Activated CD8-positive, alpha-beta memory T cell treated with anti-CD3 and anti-CD28 coated beads for 36 hours (primary cell): Measurements from ENCODE around the gene ADAM15. TPM values are rescaled to one million over a fixed set of nuclear protein-coding genes. Genes with fewer than 3 reads are reported as not detected.

Source experiments
- CTCF ChIA-PET: fragments of 350-600 bp; sonication (Branson Sonifier 250); formaldehyde crosslinking; loops from one replicate; lab custom pipeline; 2021; ENCODE audit warnings: antibody characterized with exemption; lab: Charles Lee
- POLR2A ChIA-PET: fragments of 350-600 bp; sonication (Branson Sonifier 250); formaldehyde crosslinking; loops from one replicate; lab custom pipeline; 2021; ENCODE audit warnings: antibody characterized with exemption; lab: Charles Lee
- total RNA-seq, 2 experiments: library from RNA; stranded (reverse); gene quantifications; one replicate each; pipeline ENCODE4 v1.2.3, GENCODE V29; 2021

ADAM15 gene
- total RNA-seq, 2 experiments from 2014 or later = 38.5 to 44.6 TPM

DNA sequence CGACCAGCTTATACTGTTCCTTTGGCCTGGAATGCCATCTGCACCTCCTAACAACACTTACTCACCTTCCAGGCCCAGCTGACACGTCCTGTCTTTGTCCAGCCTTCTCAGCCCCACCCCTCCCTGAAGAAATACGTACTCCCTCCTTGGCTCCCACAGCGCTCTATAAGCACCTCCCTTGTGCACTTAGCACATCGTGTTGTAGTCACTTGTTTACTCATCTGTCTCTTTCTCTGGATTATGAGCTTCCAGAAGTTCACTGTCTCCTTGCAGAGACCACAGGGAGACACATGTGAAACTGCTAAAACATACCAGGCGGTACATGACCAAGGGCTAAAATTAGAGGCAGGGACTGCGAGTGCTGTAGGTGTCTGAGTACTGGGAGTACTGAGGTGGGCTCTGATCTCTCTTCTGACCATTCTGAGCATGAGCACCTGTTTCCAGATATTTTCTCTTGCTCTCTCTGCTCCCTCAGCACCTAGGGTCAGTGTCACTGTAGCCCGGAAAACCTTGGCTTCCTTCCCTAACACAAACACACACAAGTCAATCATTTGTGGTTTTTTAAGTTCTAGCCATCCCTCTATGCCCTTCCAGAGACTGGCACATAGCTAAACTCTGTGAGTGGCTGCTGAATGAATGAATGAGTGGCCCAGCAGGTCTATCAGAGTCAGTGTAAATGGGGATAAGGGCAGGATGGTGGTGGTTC, 12.4 kb upstream of the ADAM15 start:
- CTCF ChIA-PET = interaction anchor here (0.5 to 2.4 kb wide), 5 partner anchors 12 to 73 kb away, joined by 3 to 8 read pairs (median 4); partner anchors contain the start of gene ADAM15
- POLR2A ChIA-PET = no interaction called here

DNA sequence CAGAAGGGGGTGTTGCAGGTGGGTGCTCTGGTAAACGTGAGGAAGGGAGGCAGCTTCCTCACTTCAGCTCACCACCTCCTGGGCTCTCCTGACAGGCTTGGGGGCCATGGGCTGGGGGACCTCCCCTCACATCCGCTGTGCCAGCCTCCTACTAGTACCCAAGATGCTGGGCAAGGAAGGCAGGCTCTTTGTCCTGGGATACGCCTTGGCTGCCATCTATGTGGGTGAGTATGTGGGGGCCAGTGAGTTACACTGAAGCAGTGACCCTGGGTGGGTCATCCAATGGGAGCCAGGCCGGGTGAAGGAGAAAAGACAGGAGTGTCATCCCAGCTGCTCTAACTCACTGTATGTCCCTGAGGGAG, 11.8 kb upstream of the ADAM15 start:
- ChIA-PET CTCF (interaction anchor here (0.5 to 2.4 kb wide), 6 partner anchors 12 to 72 kb away, joined by 3 to 8 read pairs (median 4); partner anchors contain the start of gene ADAM15), POLR2A (no interaction called here)

DNA sequence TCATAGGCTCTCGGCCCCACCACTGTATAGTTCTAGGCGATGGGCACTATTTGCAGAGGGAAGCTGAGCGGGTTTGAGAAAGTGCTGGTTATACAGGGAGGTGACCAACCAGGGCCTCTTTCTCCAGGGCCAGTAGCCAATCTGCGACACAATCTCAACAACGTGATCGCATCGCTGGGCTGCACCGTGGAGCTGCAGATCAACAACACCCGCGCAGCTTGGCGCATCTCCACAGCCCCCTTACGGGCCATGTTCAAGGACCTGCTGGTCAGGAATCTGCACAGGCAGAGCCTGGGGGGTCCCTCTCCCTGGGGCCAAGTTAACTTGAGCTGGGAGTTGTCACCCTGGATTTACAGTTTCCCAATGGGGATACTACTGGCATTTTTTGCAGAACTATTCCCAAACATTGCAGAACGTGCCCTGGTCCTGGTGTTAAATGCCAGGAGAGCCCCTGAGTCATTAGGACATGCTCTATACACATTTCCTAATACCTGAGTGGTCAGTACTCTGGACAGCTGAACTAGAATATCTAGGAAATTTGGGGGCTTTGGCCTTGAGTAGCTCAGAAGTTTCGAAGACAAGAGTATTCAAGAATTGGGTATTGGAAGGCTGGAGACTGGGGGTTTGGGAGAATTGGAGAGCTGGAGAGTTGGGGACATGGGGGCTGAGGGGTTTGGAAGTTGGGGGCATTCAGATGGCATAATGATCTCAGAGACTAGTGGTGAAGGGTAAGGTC, 10.6 kb upstream of the ADAM15 start:
- POLR2A ChIA-PET = no interaction called here
- CTCF ChIA-PET = interaction anchor here (1.1 to 5.8 kb wide), 5 partner anchors 20 to 44 kb away, joined by 3 to 30 read pairs (median 6); partner anchors contain the start of gene EFNA4

DNA sequence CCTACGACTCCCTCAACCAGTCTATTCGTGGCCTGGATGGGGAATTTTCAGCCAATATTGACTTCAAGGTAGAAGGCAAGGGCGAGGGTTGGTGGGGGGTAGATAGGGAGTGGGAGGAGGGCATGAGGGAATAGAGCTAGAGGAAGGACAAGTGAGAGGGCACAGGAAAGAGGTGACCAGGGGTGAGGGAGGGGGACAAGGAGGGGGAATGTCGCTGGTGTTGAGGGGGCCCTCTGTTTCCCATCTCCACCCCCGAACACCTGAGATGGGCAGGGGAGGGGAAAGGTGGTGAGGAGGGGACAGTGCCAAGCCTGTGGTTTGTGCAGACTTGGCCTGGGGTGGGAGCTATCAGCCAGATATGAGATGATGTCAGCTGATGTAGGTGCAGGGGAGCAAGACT, 8.3 kb upstream of the ADAM15 start:
- POLR2A ChIA-PET = no interaction called here
- CTCF ChIA-PET = interaction anchor here (0.6 to 5.8 kb wide), 6 partner anchors 8 to 124 kb away, joined by 3 to 30 read pairs (median 5); partner anchors contain the start of gene ADAM15

DNA sequence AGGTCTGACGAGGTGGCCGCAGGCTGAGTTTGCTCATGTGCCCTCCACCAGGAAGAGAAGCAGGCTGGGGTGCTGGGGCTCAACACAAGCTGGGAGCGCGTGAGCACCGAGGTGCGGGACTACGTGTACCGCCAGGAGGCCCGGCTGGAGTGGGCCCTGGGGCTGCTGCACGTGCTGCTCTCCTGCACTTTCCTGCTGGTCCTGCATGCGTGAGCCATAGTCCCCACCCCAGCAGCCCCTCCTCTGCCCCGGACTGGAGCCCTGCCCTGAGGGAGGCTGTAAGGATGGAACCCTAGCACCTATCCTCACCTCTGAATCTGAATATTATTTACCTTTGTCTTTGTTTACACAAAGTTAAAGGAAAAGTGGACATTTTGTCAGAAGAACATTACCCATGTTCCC, 7.8 kb upstream of the ADAM15 start:
- CTCF ChIA-PET = interaction anchor here (1.0 to 5.8 kb wide), 10 partner anchors 9 to 129 kb away, joined by 3 to 32 read pairs (median 6); partner anchors contain the start of genes DCST1, DCST2 and KRTCAP2
- POLR2A ChIA-PET = no interaction called here

DNA sequence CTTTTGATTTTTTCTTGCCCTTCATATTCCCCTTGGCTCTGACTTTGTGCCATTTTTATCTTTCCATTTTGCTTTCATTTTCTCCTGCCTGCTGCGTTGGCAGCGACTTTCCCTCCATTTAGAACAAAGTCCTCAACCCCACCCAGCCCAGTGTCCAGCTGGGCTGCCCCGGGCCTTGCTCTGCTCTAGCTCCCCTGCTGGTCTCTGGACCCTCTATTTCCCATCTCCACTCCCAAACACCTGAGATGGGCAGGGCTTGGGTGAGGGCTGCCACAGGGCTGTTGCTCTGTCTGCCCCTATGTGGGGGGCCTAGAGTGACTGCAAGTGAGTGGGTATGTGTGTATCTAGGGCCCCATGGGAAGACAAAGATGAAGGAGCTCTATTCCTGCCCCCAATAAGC, 7.3 kb upstream of the ADAM15 start:
- POLR2A ChIA-PET = interaction anchor here (0.6 kb wide), 1 partner anchor 64 kb away, joined by 7 read pairs; no protein-coding TSS in a partner anchor
- CTCF ChIA-PET = interaction anchor here (0.9 to 5.8 kb wide), 15 partner anchors 9 to 129 kb away, joined by 3 to 32 read pairs (median 6); partner anchors contain the start of genes DCST1, DCST2, EFNA3 and KRTCAP2

DNA sequence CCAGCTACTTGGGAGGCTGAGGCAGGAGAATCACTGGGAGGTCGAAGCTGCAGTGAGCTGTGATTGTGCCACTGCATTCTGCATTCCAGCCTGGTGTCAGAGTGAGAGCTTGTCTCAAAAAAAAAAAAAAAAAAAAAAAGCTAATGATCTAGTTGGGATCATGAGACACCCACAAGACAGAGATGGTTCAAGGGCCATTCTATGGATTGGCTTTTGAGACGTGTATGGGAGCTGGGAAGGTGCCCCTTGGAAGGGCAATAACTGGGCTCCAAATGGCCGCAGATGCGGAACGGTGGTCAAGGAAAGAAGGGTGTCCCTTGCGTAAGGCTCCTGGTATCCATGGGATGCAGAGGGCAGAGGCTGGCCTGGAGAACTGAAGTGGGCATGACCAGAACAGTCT, 6.8 kb upstream of the ADAM15 start:
- POLR2A ChIA-PET = interaction anchor here (0.6 kb wide), 1 partner anchor 64 kb away, joined by 7 read pairs; no protein-coding TSS in a partner anchor
- CTCF ChIA-PET = interaction anchor here (0.6 to 5.8 kb wide), 21 partner anchors 8 to 492 kb away, joined by 3 to 32 read pairs (median 5); partner anchors contain the start of genes DCST1, DCST2, EFNA3 and KRTCAP2

DNA sequence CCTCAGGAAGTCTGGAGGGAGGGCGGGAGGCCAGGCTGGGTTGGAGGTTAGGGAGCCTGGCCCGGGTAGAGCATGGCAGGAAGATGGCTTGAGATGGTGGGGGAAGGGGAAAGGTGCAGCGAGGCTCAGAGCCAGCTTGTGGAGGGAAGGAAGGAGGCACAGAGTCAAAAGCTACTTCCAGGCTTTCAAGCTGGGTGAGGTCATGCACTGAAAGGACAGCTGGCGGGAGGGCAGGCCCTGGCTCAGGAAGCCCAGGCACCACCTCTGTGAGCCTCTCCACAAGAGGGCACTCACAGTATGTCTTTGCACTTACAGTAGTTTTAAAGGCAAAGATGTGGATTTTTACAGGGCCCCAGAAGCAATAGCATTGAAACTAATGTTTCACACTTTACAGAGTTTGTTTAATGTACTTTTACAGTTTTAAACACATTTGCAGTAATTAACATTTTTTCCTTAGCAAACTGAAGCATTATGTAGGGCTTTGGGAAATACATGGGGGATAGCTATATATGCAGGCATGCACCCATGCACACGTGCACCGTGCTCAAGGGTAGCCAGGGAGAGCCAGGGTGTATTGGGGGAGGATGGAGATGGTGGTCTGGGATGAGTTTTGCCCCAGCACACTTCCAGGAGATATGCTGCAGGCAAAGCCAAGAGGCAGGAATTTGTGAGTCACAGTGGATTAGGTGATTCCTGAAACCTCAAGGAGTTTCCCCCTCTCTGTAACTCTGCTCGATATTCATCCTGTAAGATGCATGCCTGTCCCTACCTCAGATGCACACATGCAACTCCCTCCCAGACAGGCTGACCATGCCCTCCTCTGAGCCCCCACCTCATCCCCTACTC, 6.1 kb upstream of the ADAM15 start:
- ChIA-PET CTCF (interaction anchor here (0.6 to 5.8 kb wide), 21 partner anchors 9 to 491 kb away, joined by 3 to 32 read pairs (median 6); partner anchors contain the start of genes DCST1, DCST2, EFNA3 and EFNA4), POLR2A (no interaction called here)

DNA sequence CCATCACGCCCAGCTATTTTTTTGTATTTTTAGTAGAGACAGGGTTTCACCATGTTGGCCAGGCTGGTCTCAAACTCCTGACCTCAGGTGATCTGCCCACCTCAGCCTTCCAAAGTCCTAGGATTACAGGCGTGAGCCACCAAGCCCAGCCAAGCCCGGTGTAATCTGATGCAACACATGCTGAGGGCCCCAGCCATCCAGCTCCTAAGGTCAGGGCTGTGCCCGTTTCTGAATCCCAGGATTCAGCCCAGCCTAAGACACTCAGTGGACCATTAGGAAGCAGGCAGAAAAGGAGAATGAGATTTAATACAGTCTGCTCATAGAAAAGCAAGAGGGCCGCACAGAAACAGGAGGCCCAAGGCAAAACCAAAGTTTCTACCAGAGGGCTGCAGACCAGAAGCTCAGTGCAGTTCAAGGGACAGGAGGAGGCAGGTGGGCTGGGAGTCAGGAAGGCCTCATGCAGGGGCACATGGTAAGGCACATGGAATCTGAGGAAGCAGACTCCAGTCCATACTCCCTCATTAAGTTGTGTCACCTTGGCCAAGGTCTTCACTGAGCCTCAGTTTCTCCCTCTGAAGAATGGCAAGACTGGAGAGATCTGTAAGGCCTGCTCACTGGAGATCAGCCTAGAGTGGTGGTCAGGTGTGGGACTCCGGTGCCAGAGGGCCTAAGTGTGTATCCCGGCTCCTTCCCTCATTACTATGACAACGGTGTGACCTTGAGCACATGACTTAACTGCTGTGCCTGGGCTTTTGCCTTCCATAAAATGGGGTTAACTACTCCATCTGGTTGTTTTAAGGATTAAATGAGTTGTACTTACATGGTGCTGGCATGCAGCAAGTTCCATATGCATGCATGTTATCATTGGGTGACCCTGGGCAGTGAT, 2.4 kb upstream of the ADAM15 start:
- CTCF ChIA-PET = interaction anchor here (1.0 to 2.3 kb wide), 6 partner anchors 12 to 37 kb away, joined by 3 to 8 read pairs (median 6); no protein-coding TSS in a partner anchor
- POLR2A ChIA-PET = no interaction called here

DNA sequence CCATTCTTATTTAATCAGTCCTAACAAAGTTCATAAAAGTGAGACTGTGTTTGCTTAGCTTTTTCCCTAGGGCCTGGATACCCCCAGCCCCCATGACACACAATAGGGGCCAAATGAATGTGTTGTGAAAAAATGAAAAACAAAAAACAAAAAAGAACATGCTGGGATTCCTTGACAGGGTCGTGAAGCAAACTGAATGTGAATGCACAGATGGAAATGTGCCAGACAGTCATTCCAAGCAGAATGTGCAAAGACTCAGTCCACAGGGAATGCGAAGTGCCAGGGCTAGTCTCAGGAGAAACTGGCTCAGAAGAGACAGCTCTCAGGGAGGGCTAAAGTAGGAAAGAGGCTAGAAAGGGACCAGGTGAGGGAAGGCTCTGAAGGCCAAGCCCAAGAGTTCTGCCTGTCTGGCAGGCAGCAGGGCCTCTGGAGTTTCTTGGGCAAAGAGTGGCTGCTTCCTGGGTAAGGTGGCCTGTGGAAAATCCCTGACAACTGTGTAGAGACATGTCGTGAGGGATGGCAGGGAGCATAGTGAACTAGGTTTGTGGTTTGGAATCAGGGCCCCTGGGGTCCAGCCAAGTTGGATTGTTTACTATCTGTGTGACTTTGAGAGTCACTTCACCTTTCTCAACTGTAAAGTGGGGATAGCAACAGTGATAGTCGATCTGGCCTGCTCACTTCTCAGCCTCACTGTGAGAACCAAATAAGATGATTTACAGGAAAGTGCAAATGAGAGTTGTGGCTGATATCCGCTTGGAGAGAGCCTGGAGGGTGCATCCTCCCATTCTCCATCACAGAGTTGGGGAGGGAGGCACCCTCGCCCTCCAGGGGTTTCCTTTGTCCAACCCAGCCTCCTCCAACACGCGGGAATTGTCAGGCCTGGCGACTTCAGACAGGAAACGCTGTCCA, 1.2 kb upstream of the ADAM15 start:
- CTCF ChIA-PET = interaction anchor here (0.6 to 2.3 kb wide), 18 partner anchors 8 to 123 kb away, joined by 3 to 17 read pairs (median 6); partner anchors contain the start of genes EFNA3, EFNA4, FLAD1 and KRTCAP2
- POLR2A ChIA-PET = interaction anchor here (1.0 kb wide), 1 partner anchor 32 kb away, joined by 4 read pairs; no protein-coding TSS in a partner anchor

DNA sequence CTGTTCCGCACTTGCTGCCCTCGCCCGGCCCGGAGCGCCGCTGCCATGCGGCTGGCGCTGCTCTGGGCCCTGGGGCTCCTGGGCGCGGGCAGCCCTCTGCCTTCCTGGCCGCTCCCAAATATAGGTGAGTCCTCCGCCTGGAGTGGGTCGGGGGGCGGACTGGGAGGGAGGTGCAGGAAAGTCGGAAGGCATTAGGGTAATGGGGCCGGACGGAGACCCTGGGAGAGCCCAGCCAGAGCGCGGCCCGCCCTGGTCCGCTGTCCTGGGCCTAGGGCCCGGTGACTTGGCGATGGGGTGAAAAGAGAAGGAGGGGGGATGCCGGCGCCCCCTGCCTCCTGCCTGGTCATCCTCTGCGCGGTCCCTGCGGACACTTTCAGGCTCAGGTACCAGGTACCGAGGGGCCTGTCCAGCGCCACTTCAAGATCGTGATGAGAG, 243 bp downstream of the ADAM15 start:
- ChIA-PET CTCF (interaction anchor here (0.9 to 4.8 kb wide), 19 partner anchors 9 to 399 kb away, joined by 3 to 30 read pairs (median 6); partner anchors contain the start of genes EFNA3, EFNA4, FLAD1 and KRTCAP2), POLR2A (interaction anchor here (0.6 to 1.0 kb wide), 6 partner anchors 8 to 85 kb away, joined by 3 to 5 read pairs (median 4); partner anchors contain the start of genes EFNA4 and SLC50A1)

DNA sequence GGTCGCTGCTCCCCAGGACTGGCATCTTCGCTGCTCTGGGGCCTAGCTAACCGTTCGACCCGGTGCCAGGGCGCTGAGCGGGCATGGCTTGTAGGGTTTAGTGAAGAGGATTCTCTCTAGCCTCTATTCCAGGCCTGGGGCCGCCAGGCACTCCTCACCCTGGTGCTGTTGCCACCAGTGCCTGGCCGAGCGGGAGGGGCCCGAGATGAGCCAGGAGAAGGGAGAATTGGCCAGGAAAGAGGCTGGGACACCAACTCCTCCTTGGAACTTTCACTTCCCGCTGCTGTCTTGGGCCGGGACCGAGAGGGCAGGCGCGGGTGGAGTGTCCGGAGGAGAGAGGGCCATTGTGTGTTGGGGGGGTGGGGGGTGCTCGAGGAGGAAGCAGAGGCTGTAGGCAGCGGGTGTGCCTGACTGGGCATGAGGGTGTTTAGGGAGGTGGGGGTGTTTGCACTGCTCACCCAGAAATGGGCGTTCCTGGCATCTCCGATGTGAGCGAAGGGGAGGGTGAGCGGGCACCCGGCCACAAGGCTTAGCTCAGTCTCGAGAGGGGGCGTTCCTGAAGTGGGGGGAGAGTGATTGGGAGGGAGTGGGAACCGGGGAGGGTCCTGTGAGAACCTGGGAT, 772 bp downstream of the ADAM15 start:
- POLR2A ChIA-PET = interaction anchor here (0.5 to 1.0 kb wide), 6 partner anchors 8 to 575 kb away, joined by 3 to 7 read pairs (median 4); partner anchors contain the start of gene SLC50A1
- CTCF ChIA-PET = interaction anchor here (1.1 to 4.8 kb wide), 14 partner anchors 8 to 400 kb away, joined by 3 to 30 read pairs (median 4); no protein-coding TSS in a partner anchor

DNA sequence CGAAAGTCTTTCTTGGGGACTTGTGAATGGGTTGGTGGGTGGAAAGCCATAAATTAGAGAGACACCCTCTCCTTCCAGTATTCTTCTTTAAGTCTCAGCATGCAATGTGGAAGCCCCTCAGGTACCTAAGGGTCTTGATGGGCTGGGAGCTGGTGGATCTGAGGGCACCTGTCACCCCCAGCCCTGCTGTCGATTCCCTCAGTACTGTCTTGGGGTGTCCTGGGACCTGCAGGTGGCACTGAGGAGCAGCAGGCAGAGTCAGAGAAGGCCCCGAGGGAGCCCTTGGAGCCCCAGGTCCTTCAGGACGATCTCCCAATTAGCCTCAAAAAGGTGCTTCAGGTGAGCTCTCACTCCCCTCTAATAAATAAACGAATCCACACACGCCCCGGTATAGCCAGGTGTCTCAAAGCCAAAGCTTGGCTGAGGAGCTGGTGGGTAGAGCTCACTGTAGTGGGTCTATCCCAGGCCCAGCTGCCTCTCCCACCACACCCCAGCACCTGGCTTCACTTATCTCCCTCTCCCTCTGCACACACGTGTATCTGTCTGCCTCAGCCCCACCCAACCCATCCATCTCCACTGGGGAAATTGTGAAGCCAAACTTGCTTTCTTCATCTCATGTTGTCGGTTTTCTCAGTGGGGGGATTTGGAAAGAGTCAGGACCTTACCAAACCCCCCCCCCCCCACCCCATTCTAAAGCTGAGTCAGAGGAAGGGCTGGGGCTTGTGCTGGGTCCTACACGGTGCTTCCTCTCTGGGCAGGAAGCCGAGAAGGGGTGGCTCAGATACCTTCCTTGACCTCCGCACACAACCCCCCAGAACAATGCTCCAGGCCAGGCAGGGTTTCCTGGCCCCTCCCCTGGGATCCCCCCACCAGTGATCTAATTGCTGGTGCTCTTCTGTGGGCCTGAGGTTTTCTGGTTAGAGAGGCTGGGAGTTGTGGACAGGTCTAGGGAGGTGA, 1.6 kb downstream of the ADAM15 start:
- ChIA-PET CTCF (interaction anchor here (1.2 to 4.8 kb wide), 10 partner anchors 9 to 142 kb away, joined by 3 to 30 read pairs (median 4); partner anchors contain the start of genes DCST1 and DCST2), POLR2A (interaction anchor here (0.5 to 0.6 kb wide), 2 partner anchors 115 to 576 kb away, joined by 4 to 7 read pairs; no protein-coding TSS in a partner anchor)

DNA sequence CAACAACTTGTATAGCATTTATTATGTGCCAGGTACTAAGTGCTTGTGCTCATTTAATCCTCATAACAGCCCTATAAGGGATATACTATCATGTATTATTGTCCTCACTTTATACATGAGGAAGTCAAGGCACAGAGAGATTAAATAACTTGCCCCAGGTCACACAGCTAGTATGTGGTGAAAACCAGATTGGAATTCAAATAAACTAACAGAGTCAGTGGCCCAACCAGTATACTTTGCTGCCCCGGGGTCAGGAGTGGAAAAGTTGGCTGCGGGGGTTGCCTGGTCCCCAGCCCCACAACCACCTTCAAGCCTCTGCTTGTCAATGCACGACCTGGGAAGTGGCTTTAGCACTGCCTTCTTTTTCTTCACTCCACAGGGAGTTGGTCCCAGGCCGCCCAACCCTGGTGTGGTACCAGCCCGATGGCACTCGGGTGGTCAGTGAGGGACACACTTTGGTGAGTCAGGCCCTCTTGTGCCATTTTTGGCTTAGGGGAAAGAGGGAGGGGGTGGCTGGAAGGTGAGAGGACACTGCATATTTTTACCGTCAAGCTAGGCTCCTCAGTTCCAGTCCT, 2.5 kb downstream of the ADAM15 start:
- ChIA-PET CTCF (interaction anchor here (1.3 to 4.8 kb wide), 6 partner anchors 8 to 38 kb away, joined by 3 to 30 read pairs (median 7); partner anchors contain the start of genes DCST1 and DCST2), POLR2A (no interaction called here)
